Right ventricle myocardium superior (tissue), 1 donor: ENCODE measurements around the gene SAFB2. TPM values are rescaled to one million over a fixed set of nuclear protein-coding genes. Genes with fewer than 3 reads are reported as not detected.
A peak's percentile ranks its signal among the peaks of the same experiment; 100 is the strongest.

Source experiments
- ATAC-seq: fragments of 200-7000 bp; cut with Tn5 transposase; one replicate; pipeline ENCODE4 v1.9.1; 2020; ENCODE audit warnings: mild to moderate bottlenecking; ENCODE audit not compliant: poor library complexity
- DNase-seq: peaks from one replicate; pipeline ENCODE4 v3.0.0-alpha.2; 2020
- intact Hi-C: fragments of 100-400 bp; cut with DNase I; formaldehyde crosslinking; loops from one replicate; pipeline ENCODE4 v1.11.2; 2022
- total RNA-seq: library from RNA; stranded (reverse); fragmentation: NEBNext Ultra II Directional; extraction: Animal tissue kit (Norgen Biotek cat#: 25700); gene quantifications from one replicate; pipeline ENCODE4 v1.2.1, GENCODE V29; 2021
- donor health status: DM: no; HTN: yes; CAD: no; lungs with severe emphysema.

The SAFB2 gene
- total RNA-seq, 1 donor from 2014 or later: 48.7 TPM

DNA sequence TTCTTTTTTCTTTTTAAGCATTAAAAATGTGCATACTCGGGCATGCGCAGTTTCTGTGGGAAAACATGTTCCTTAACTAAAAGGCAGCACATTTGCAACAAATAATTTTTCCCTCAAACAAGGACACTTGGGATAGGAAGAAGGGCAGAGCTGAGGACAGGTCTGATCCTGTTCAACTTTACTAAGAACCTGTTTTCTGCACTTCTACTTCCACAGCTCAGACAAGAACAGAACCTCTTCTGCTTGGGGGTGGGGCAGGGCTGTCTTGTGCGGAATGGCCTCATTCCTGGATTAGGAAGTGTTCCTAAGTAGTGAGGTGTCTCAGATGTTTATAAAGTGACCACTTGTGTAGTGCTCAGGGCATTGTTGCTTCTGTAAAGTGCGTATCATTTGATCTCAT, 18.6 kb upstream of the SAFB2 start:
- intact Hi-C loops: no loop called here
- ATAC-seq: no peak
- no peak for DNase-seq

GRCh38 chr19:5637971-5638370, 15.4 kb upstream of the SAFB2 start:
- ATAC-seq (no peak), DNase-seq (no peak)
- intact Hi-C loops: no loop called here

DNA sequence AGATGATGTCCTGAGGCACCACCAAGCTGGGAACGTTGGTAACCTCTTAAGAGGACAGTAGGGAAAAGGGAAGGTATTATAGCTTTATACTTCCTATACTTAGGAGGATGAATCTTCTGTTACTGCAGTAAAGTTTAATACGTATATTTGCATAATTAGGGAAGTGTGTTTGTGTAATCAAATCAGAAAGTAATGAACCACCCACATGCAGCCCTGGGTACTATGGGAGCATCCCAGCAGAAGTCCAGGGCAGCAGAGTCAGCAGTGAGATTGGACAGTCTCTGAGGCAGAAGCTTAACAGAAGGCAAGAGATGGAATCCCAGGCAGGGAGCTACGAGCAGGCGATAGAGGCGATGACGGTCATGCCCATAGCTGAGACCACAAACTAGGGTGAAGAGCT, 12.9 kb upstream of the SAFB2 start:
- ATAC-seq (no peak), DNase-seq (no peak)
- intact Hi-C loops: no loop called here

GRCh38 chr19:5632657-5633056, 10.1 kb upstream of the SAFB2 start:
- DNase-seq (no peak), ATAC-seq (no peak)
- intact Hi-C loops: no loop called here

GRCh38 chr19:5632241-5632612, 9.7 kb upstream of the SAFB2 start:
- DNase-seq (no peak), ATAC-seq (no peak)
- intact Hi-C loops: no loop called here

DNA sequence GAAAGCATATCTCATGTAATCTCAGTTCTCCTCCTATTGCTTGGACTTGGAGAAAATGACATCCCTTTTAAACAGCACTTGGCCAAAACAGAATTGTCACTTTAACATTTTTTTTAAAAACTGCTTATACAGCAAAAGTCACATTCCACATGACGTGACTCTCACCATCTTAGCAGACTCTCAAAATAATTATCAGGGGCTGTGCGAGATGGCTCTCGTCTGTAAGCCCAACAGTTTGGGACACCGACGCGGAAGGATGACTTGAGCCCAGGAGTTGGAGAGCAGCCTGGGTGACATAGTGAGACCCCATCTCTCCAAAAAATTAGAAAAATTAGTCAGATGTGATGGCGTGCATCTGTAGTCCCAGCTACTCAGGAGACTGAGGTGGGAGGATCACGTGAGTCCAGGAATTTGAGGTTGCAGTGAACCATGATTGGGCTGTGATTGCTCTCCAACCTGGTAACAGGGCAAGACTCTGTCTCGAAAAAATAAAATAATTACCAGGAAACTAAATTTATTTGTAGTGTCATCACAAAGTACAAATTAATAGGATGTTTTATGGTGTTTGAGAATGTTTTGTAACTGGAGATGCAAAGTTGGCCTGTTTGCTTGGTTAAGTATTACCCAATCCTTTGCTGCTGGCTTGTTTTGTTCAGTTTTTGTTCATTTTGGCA, 9.1 kb upstream of the SAFB2 start:
- intact Hi-C loops: no loop called here
- DNase-seq: no peak
- ATAC-seq: peak; percentile 24

GRCh38 chr19:5628919-5629481, 6.4 kb upstream of the SAFB2 start:
- ATAC-seq (no peak), DNase-seq (no peak)
- intact Hi-C loops: no loop called here

GRCh38 chr19:5628461-5628860, 5.9 kb upstream of the SAFB2 start:
- intact Hi-C loops: no loop called here
- no peak for DNase-seq
- ATAC-seq: no peak

- DNase-seq: peak; percentile 75
- intact Hi-C loops: no loop called here
- no peak for ATAC-seq
Observed at GRCh38 chr19:5627395-5627904, 4.9 kb upstream of the SAFB2 start.

DNA sequence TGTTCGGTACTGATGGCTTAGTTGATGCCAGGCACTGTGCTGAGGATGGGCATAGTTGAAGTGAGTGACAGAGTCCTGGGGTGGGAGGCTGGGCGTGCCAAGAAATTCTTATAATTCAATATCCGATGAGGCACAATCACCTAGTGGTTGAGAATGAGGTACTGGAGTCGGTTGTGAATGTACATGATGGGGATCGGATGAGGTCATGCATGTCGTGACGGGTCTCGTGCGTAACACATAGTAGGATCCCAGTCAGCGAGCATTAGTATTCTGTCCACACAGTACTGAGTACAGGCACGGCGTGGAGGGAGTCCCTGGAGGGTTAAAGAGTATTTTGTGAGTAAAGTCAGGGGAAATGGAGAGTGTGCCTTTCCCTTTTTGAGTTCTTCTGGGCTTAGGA, 3.1 kb upstream of the SAFB2 start:
- no peak for DNase-seq
- no peak for ATAC-seq
- intact Hi-C loops: no loop called here

- intact Hi-C loops: no loop called here
- DNase-seq (no peak), ATAC-seq (no peak)
Observed at GRCh38 chr19:5624741-5625278, 2.2 kb upstream of the SAFB2 start.

GRCh38 chr19:5624018-5624663, 1.6 kb upstream of the SAFB2 start:
- intact Hi-C loops: no loop called here
- ATAC-seq: no peak
- DNase-seq: peak; percentile 70

GRCh38 chr19:5623397-5624017, 931 bp upstream of the SAFB2 start:
- intact Hi-C loops: no loop called here
- ATAC-seq (no peak), DNase-seq (no peak)

GRCh38 chr19:5621945-5622464, 571 bp downstream of the SAFB2 start:
- intact Hi-C loops: no loop called here
- DNase-seq (peak; percentile 47), ATAC-seq (no peak)

GRCh38 chr19:5621311-5621944, 1.1 kb downstream of the SAFB2 start:
- ATAC-seq (no peak), DNase-seq (peak; percentile 61)
- intact Hi-C loops: no loop called here

- intact Hi-C loops: no loop called here
- DNase-seq: no peak
Observed at GRCh38 chr19:5619946-5620345, 2.6 kb downstream of the SAFB2 start.

DNA sequence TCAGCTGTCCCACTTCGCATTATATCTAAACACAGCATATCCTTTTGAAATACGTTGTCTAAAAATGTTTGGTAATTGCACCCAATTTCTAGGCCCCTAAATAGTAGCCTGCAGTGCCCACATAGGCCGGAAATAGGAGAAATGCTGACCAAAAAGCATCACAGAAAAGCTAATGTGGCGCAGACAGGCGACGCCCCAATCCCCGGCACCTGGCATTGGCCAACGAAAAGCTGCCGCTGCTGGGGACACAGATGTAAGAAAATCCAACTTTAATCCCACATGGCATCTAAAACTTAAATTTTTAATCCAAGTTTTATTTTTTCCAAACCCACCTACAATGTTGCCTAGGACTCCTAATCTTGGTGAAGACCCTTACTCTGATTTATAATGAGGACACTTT, 4.0 kb downstream of the SAFB2 start:
- ATAC-seq (no peak), DNase-seq (no peak)
- intact Hi-C loops: no loop called here

More at GRCh38 chr19:5619946-5620345, 2.6 kb downstream of the SAFB2 start:
- no peak for ATAC-seq

GRCh38 chr19:5617080-5617479, 5.5 kb downstream of the SAFB2 start:
- no peak for ATAC-seq
- intact Hi-C loops: no loop called here
- DNase-seq: no peak

DNA sequence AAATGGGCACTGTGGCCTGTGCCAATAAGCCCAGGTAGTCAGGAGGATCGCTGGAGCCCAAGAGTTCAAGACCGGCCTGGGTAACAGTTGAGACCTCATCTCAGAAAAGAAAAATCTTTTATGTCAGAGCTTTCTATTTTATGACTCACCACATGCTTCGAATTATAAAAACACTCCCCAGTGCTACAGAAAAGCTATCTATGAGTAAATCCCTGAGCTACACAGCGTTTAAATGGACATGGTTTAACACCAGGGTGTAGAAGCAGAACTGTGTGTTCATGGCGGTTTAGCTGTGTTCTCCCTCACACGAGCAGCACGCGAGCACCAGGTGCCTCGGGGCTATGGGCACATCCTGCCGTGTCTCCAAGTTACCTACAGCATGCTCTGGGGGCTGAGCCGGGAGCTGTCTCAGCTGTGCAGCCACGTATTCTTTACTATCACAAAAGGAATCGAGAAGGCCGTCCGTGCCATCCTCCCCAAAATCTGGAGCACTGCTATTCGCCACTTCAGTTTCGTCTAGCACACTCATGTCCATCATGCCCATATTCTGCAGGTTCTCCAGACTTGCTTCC, 6.7 kb downstream of the SAFB2 start:
- intact Hi-C loops: no loop called here
- ATAC-seq (no peak), DNase-seq (no peak)
